Placental epithelial cell (primary cell): Measurements from ENCODE around the gene RBPJL. TPM values are rescaled to one million over a fixed set of nuclear protein-coding genes. Genes with fewer than 3 reads are reported as not detected.

ENCODE experiments used
- total RNA-seq: library from RNA; depleted of rRNA; stranded (reverse); fragments of >200 nt; gene quantifications from 2 replicates; pipeline ENCODE4 v1.2.3, GENCODE V29; 2012

The RBPJL gene, protein sequence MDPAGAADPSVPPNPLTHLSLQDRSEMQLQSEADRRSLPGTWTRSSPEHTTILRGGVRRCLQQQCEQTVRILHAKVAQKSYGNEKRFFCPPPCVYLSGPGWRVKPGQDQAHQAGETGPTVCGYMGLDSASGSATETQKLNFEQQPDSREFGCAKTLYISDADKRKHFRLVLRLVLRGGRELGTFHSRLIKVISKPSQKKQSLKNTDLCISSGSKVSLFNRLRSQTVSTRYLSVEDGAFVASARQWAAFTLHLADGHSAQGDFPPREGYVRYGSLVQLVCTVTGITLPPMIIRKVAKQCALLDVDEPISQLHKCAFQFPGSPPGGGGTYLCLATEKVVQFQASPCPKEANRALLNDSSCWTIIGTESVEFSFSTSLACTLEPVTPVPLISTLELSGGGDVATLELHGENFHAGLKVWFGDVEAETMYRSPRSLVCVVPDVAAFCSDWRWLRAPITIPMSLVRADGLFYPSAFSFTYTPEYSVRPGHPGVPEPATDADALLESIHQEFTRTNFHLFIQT
- total RNA-seq = not detected in 2 replicates

DNA sequence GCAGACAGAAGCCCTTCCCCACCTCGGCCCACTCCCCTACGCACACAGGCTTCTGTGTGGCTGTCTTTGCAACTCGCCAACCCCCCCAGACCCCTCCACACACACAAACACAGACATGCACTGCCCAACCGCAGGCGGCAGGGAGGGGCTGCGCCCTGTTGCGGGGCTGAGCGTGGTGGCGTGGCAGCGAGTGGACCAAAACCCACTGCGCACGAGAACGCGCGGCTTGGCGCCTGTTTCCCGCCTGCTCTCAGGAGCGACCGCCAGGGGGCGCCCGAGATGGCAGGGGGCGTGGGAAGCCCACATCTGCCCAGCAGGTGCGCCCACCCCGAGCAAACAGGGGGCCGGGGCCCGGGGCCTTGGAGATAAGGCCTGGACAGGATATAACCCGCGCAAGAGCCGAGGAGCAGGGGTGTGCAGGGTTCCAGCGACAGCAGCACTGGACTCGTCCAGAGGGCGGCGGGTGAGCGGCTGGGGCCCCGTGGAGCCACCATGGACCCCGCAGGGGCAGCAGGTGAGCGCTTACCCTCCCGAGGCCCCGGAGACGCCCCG lies at the start of gene RBPJL:
Gene RBPJL, plus strand, starts transcription at position 410 of the 552 bp plus-strand sequence. Its CDS starts 83 bp downstream, at position 493.

GRCh38 chr20:45308117-45308778 lies 1.6 kb downstream of the RBPJL start, which contains the start of gene MATN4:
Gene MATN4, minus strand, starts transcription at chr20:45308299. Its CDS starts 2,717 bp downstream, at chr20:45305582.

GRCh38 chr20:45347936-45348778 lies 41.5 kb downstream of the RBPJL start, which contains the start of gene SDC4:
Gene SDC4, minus strand, starts transcription at chr20:45348424. Its CDS starts 40 bp downstream, at chr20:45348384.

DNA sequence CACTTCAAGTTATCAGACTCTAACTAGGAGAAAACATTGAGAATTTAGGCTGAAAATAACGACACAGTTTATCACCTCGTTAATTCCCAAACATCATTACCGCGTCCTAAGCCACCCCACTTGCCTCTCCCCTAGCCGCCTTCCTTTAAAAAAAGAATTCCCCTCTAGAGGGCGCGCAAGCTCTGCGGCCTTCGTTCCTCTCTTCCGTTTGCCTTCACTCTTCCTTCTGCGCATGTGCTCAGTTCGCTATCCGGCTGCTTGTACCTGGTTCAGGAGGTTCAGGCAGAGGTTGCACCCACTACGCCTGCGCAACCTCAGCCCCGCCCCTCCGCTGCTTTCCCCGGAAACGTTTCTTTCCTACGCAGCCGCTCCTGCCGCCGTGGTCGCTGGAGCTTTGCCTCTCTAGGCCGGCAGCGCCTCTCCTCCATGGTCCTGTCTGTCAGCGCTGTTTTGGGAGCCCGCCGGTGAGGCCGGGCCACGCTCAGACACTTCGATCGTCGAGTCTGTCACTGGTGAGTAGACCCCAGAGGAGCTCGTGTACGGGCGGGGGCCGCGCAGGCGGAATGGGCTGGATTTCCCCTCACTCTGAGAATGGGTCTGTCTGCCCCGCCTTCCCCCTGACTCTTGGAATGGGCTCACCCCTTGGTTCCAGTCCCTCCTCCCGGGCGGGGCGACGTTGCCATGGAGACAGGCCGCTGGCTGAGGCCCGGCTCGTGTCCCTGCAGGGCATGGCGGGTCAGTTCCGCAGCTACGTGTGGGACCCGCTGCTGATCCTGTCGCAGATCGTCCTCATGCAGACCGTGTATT lies 56.4 kb downstream of the RBPJL start, which contains the start of gene SYS1:
Gene SYS1, plus strand, starts transcription at position 353 of the 807 bp plus-strand sequence. Its CDS starts 376 bp downstream, at position 729.

Other genes starting within 250 kb of the RBPJL start
- 0.79 and 7.3 TPM in 2 replicates for gene KCNS1, start 205.7 kb upstream of the RBPJL start, total RNA-seq
- gene WFDC5, start 191.7 kb upstream of the RBPJL start, total RNA-seq = not detected in 2 replicates
- gene WFDC12, start 182.4 kb upstream of the RBPJL start, total RNA-seq = not detected in 2 replicates
- not detected in 2 replicates for gene PI3, start 131.9 kb upstream of the RBPJL start, total RNA-seq
- gene SEMG1, start 99.8 kb upstream of the RBPJL start, total RNA-seq = not detected in 2 replicates
- not detected in 2 replicates for gene SEMG2, start 85.5 kb upstream of the RBPJL start, total RNA-seq
- gene SLPI, start 52.3 kb upstream of the RBPJL start, total RNA-seq = 0.79 TPM in 1 of 2 replicates, not detected in the other
- 0.54 and 1.2 TPM in 2 replicates for gene MATN4, start 1.5 kb downstream of the RBPJL start, total RNA-seq
- 206 and 382 TPM in 2 replicates for gene SDC4, start 41.6 kb downstream of the RBPJL start, total RNA-seq
- gene SYS1, start 56.3 kb downstream of the RBPJL start, total RNA-seq = 34.9 and 57.5 TPM in 2 replicates
- gene TP53TG5, start 71.5 kb downstream of the RBPJL start, total RNA-seq = not detected in 2 replicates
- gene DBNDD2, start 101.4 kb downstream of the RBPJL start, total RNA-seq = 5.4 and 5.5 TPM in 2 replicates
- 55.4 and 59.3 TPM in 2 replicates for gene PIGT, start 109.3 kb downstream of the RBPJL start, total RNA-seq
- 12.9 and 31.8 TPM in 2 replicates for gene WFDC2, start 162.9 kb downstream of the RBPJL start, total RNA-seq
- gene SPINT3, start 208.8 kb downstream of the RBPJL start, total RNA-seq = 0.39 TPM in 1 of 2 replicates, not detected in the other
- gene WFDC6, start 232.6 kb downstream of the RBPJL start, total RNA-seq = 1.6 TPM in 1 of 2 replicates, not detected in the other
- 0.11 TPM in 1 of 2 replicates, not detected in the other for gene EPPIN, start 240.6 kb downstream of the RBPJL start, total RNA-seq